HepG2 (cell line): ENCODE data around the gene EPHA4. TPM values are rescaled to one million over a fixed set of nuclear protein-coding genes. Genes with fewer than 3 reads are reported as not detected.

Experiments used
- ATAC-seq: fragments of 200-7000 bp; cut with Tn5 transposase; 3 replicates; pipeline ENCODE4 v1.9.1; 2020; ENCODE audit warnings: mild to moderate bottlenecking, moderate library complexity
- BruUV-seq: library from RNA; stranded (reverse); fragments of 400-500 nt; replicated peaks from 2 replicates; lab custom pipeline; 2021; lab: Mats Ljungman, UMichigan
- CTCF ChIA-PET: fragments of 300-600 bp; formaldehyde crosslinking; extraction: SDS; loops from one replicate; lab custom pipeline; 2021; ENCODE audit warnings: low total read pairs, inconsistent platforms, low intra/inter-chr PET ratio; lab: Yijun Ruan, JAX
- POLR2A ChIA-PET: fragments of 350-600 bp; sonication (Branson Sonifier 250); formaldehyde crosslinking; loops from one replicate; lab custom pipeline; 2020; ENCODE audit warnings: antibody characterized with exemption, inconsistent platforms; lab: Yijun Ruan, JAX
- DNase-seq: peaks from one replicate; pipeline ENCODE4 v3.0.0-alpha.2; 2015; ENCODE audit warnings: low spot score
- FAIRE-seq: peaks from 3 replicates; lab custom pipeline; 2011; peaks lifted over from hg19 to GRCh38; lab: Jason Lieb, UNC
- H2AFZ ChIP-seq: one replicate; pipeline ENCODE4 v1.6.1; 2011; ENCODE audit warnings: low read length, inconsistent platforms
- H3K27ac ChIP-seq: fragments of 300-600 bp; 3 replicates; pipeline ENCODE4 v1.8.0; 2011; ENCODE audit warnings: mixed run types, mild to moderate bottlenecking, mixed read lengths, low read length, inconsistent platforms; ENCODE audit not compliant: insufficient read depth; ENCODE audit errors: extremely low read length
- H3K27me3 ChIP-seq, 2 experiments: fragments of 200-600 bp in 1 of 2; 2 replicates in 1 of 2; 3 replicates in 1 of 2; pipeline versions ENCODE4 v1.6.0 to v1.8.0; 2011; ENCODE audit warnings: low read length in 2 of 2, mild to moderate bottlenecking in 2 of 2, moderate library complexity in 2 of 2, inconsistent platforms in 1 of 2; ENCODE audit not compliant: insufficient read depth in 2 of 2, control insufficient read depth in 1 of 2
- H3K36me3 ChIP-seq, 2 experiments: fragments of 200-600 bp in 1 of 2; replicated peaks in 1 of 2; 2 replicates in 1 of 2; 3 replicates in 1 of 2; pipeline versions ENCODE4 v1.5.1 to v1.8.0; 2011; ENCODE audit warnings: low read length in 2 of 2, inconsistent platforms in 1 of 2; ENCODE audit not compliant: insufficient read depth in 2 of 2, control insufficient read depth in 1 of 2
- H3K4me1 ChIP-seq: 2 replicates; pipeline ENCODE4 v1.5.1; 2012; ENCODE audit warnings: low read length, inconsistent platforms; ENCODE audit not compliant: insufficient read depth
- H3K4me2 ChIP-seq: 2 replicates; pipeline ENCODE4 v1.6.0; 2011; ENCODE audit warnings: low read depth, low read length, inconsistent platforms
- H3K4me3 ChIP-seq, 3 experiments: fragments of 200-600 bp in 1 of 3; sonication (generic), shearing (Covaris generic) in 1 of 3; replicated peaks in 1 of 3; 2 replicates each; pipeline ENCODE4 v1.5.1; 2011 to 2016; ENCODE audit warnings: low read length in 3 of 3, inconsistent platforms in 2 of 3, low read depth in 2 of 3, mild to moderate bottlenecking in 2 of 3, control low read depth in 1 of 3, mixed read lengths in 1 of 3; ENCODE audit not compliant: insufficient read depth in 1 of 3
- H3K79me2 ChIP-seq: one replicate; pipeline ENCODE4 v1.6.1; 2011; ENCODE audit warnings: low read length, inconsistent platforms; ENCODE audit not compliant: insufficient read depth
- H3K9ac ChIP-seq: 2 replicates; pipeline ENCODE4 v1.6.0; 2011; ENCODE audit warnings: mild to moderate bottlenecking, low read depth, low read length, inconsistent platforms; ENCODE audit not compliant: insufficient read depth
- H3K9me3 ChIP-seq: 2 replicates; pipeline ENCODE4 v1.5.1; 2012; ENCODE audit warnings: mild to moderate bottlenecking, low read length
- H4K20me1 ChIP-seq: 2 replicates; pipeline ENCODE4 v1.6.0; 2011; ENCODE audit warnings: inconsistent platforms, mild to moderate bottlenecking, low read length, moderate library complexity; ENCODE audit not compliant: insufficient read depth
- BCLAF1 ChIP-seq: fragments of 450-650 bp; IDR thresholded peaks from 2 replicates; pipeline ENCODE4 v1.6.1; 2017; ENCODE audit warnings: mild to moderate bottlenecking
- ZNF24 ChIP-seq: fragments of 450-650 bp; IDR thresholded peaks from 2 replicates; pipeline ENCODE4 v1.6.1; 2017; ENCODE audit warnings: antibody characterized with exemption, mild to moderate bottlenecking
- ZNF580 ChIP-seq: IDR thresholded peaks from 2 replicates; pipeline ENCODE4 v1.6.1; 2016; ENCODE audit warnings: low read depth, borderline replicate concordance
- ZNF703 ChIP-seq: sonication (generic); formaldehyde crosslinking; IDR thresholded peaks from 2 replicates; pipeline ENCODE4 v1.5.1; 2020; ENCODE audit warnings: missing genetic modification reagents, mild to moderate bottlenecking, moderate library complexity, borderline replicate concordance
- ZNF720 ChIP-seq: sonication (generic); formaldehyde crosslinking; IDR thresholded peaks from 2 replicates; pipeline ENCODE4 v1.4.0; 2020; ENCODE audit warnings: missing genetic modification reagents
- WGBS: methylation state at CpG from one replicate; pipeline ENCODE4 v1.1.6; 2017; ENCODE audit warnings: low lambda C conversion rate; 5-methylcytosine and 5-hydroxymethylcytosine counted together
- in situ Hi-C: cut with HindIII; loops from 2 replicates; pipeline ENCODE4 v1.10.0; 2017; ENCODE audit warnings: low pct_unique_long_range_greater_than_20kb; ENCODE audit not compliant: extremely low pct_ligation_motif_present
- intact Hi-C: fragments of 100-400 bp; cut with micrococcal nuclease; formaldehyde crosslinking; loops from one replicate; pipeline ENCODE4 v1.10.0; 2022; ENCODE audit not compliant: unreplicated experiment
- polyA plus RNA-seq, 8 experiments: library from polyadenylated mRNA; depleted of rRNA in 3 of 8; stranded (reverse) in 7 of 8; unstranded in 1 of 8; fragments of >200 nt; fragmentation: Illumina TruSeq in 4 of 8; extraction: Trizol in 4 of 8; gene quantifications; 2 replicates each; pipeline versions ENCODE4 v1.2.1 to v1.2.3, GENCODE V29; 2011 to 2016; ENCODE audit warnings: low read depth in 4 of 8, missing spikeins in 1 of 8, mixed read lengths in 1 of 8; ENCODE audit not compliant: insufficient read depth in 1 of 8
- total RNA-seq, 5 experiments: library from RNA; depleted of rRNA; stranded (reverse); fragments of >200 nt; fragmentation: Illumina TruSeq; extraction: Trizol; gene quantifications; 2 replicates each; pipeline ENCODE4 v1.2.3, GENCODE V29; 2016; ENCODE audit warnings: low read depth in 1 of 5

Gene EPHA4
- total and polyA plus RNA-seq, 2 of the 13 experiments (the other 11 are each of a cell fraction or from before 2014, with no cell fraction given): not detected

- Histone ChIP-seq H3K27me3 (peaks cover 4 to 45% of the 10 kb centered on the region in 2 experiments; a peak in 4 of 5 replicates), H3K4me1 (peaks cover 7% of the 10 kb centered on the region), H3K9me3 (no peaks in the 10 kb centered on the region), H3K79me2 (no peaks in the 10 kb centered on the region), H4K20me1 (no peaks in the 10 kb centered on the region), H3K27ac (no peak overlapping the region), H3K4me3 (no peak overlapping the region), H3K36me3 (no peaks in the 10 kb centered on the region), H3K4me2 (no peak overlapping the region), H2AFZ (no peak overlapping the region), H3K9ac (no peak overlapping the region)
- CTCF ChIA-PET: no interaction called here
- 44% methylated on average over 38 of the region's 41 CpGs for WGBS
- intact Hi-C loops (no loop called here), in situ Hi-C loops (loop anchor here (5.0 to 25.0 kb wide), 3 partner anchors 884 to 1834 kb away; no protein-coding TSS in a partner anchor)
- BruUV-seq: no TSS peak
- ATAC-seq (no peak), FAIRE-seq (no peak), DNase-seq (no peak)
- TF ChIP-seq ZNF703 (no peak), ZNF24 (no peak), ZNF580 (CRISPR knock-in tag) (no peak), ZNF720 (CRISPR knock-in tag) (no peak), BCLAF1 (no peak)
- POLR2A ChIA-PET: no interaction called here
Observed at GRCh38 chr2:221571025-221571550, 1.0 kb downstream of the EPHA4 start.
